Activated CD8-positive, alpha-beta memory T cell treated with anti-CD3 and anti-CD28 coated beads for 4 hours (primary cell): Measurements from ENCODE around the gene HPCAL1.
A peak's percentile ranks its signal among the peaks of the same experiment; 100 is the strongest.

Experiments
- DNase-seq, 2 donors: peaks; one replicate each; pipeline ENCODE4 v3.0.0-alpha.2; 2020; ENCODE audit warnings: low read depth in 2 of 2

Gene HPCAL1

DNA sequence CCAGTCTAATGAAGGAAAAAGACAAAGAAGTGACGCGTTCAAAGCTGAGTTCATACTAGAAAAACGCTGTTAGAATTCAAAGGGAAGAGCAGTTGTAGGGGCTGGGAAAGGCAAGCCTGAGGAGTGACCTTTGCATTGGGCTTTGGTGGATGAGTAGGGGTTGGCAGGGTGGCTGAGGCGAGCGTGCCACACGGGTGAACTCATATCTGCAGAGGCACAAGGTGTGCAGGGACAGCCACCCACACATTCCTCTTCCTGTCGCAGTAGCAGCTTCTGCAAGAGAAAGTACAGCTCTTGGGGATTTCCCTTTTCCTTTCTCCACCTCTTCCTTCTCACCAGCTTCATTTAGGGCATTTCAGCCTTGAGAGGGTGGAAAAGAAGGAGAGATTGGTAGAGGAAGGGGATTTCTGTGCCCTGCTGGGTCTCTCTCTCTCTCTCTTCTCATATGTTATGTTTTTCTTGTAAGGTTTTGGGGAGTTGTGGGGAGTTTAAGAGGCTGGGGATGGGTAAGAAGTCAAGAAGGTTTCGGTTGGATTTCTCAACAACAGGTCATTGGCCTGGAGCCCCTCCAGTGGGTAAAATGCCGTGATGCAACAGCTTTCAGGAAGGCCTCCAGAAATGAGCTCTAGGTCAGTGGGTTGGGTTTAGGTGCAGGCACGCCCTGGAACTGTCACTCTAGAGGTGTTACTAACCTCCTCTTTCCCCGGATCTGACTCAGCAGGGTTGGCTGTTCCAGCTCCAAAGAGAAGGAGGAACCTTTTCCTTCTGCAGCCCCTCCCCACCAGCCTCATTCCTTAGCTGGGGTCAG is 105.3 kb downstream of the HPCAL1 start:
- DNase-seq: peak; percentile 21 to 50

DNA sequence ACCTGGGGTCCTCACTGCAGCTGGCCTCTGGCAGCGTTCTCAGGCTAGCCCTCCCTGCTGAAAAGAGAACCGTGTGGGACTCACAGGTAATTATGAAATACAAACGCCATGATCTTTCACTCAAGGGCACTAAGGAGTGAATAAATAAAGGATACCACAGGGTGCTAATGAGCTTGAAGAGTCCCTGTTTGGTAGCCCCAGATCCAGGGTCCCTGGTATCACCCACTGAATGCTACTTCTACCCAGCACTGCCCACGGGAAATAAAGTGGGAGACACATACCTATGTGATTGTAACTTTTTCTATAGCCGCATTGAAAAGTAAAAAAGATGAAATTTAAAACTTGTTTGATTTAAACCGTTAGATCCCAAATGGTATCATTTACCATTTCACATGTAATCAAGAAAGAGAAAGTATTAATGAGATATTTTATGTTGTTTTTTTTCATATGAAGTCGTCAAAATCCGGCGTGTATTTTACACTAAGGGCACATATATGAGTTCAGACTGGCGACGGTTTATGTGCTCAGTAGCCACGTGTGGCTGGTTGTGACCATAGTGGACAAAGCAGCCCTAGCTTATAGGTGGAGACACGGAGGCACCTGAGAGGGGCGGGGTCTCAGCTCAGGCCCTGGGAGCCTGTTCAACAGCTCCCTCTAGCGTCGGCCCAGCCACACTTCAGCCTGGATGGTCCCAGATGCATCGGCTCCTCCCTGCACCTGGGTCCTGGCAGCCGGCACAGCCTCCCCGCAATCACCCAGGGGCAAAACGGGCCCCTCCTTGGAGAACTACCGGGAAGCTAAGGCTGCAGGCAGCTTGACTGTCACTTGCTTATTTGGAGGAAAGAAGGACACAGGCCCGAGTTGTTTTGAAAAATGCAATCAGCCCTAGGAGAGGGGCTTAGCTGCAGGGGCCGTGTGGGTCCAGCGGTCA is 106.2 kb downstream of the HPCAL1 start:
- peak; percentile 62 for DNase-seq

DNA sequence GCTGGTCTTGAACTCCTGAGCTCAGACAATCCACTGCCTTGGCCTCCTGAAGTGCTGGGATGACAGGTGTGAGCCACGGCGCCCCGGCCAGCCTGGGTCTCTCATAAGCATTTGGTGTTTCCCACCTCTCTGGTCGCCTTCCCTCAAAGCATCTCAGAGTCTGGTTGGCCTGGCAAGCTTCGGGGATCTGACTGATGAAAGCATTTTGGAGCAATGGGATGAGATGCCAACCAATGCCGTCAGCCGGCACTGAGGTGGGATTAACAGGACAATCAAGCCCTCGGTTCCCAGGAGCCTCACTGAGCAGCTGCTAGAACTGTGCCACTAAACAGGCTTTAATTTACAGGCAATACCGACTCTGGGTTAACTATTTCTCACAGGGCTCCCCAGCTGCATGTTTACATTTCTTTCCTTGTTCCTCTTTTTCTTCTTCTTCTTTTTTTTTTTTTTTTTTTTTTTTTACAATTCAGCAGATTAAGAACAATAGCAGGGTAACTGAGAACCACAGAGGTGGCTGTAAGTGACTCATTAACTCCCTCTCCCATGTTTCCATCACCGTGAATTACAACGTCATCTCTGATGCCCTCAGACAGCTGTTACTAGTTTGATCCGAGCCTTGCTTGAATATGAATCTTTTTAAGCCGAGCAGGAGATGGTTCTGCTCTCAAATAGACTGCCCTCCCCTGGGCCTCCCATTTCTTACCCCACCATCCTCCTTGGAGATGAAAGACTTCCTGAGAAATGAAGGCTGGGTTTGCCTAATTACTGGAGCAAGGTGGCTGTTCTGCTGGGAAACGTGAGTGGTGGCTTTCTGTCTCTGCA is 107.5 kb downstream of the HPCAL1 start:
- no peak for DNase-seq

DNA sequence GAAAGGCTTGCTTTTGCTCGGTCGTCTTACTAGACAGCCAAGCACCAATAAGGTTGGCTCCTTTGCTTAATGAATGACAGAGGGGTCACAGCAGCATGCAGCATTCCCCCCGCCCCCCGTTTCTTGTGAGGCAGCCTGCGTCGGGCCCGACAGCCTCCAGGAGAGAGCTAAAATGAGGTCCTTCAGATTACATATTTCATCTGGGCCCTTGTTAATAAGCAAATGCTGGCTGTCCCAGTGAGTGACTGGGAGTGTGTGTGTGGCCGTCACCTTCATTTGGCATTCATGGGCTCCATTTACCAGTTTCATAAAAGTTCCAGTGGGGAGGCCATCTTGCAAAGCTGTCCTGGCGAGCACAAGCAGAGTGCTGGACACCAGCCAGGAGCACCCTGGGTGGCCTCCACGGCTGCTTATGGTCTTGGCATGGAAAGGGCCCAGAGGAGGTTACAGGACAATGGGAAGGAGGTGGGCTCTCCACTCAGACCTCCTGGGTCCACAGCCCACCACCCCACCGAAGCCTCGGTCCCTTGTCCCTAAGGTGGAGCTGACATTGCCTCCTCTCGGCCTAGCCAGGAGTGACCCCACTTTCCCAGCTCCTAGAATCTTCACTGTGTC is 108.2 kb downstream of the HPCAL1 start:
- DNase-seq: no peak

DNA sequence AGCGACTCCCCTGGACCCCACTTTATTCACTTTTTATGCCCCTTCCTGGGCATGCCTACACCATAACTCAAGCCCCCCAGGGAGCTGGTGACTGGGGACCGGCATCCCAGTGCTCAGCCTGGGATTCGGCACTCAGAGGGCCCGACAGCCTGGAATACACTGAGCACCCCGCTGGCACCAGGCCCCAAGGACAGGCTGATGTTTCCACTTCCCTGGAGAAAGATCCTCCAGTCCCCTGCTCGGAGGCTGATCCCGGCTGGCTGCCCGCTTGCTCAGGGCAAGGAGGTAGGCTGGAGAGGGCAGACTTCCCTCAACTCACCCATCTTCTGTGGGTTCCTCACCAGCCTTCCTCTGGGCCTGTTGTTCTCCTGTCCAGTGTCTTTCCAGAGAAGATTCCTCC is 108.9 kb downstream of the HPCAL1 start:
- DNase-seq: no peak

DNA sequence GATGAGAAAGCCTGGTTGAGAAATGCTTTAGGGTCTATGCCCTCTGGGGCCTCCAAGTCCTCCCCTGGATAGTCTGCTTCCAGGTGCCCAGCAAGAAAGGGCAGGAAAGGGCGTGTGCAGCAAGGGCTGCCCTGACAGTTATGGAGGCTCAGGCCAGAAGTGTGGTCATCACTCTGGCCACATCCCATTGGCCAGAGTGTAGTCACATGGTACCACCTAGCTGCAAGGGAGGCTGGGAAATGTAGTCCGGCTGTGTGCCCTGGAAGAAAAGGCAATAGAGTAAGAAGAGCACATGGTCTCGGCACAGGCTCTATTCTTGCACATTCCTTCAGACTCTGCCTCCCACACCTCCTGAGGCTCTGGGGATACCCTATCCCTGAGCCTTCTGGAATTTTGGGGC is 109.7 kb downstream of the HPCAL1 start:
- no peak for DNase-seq

DNA sequence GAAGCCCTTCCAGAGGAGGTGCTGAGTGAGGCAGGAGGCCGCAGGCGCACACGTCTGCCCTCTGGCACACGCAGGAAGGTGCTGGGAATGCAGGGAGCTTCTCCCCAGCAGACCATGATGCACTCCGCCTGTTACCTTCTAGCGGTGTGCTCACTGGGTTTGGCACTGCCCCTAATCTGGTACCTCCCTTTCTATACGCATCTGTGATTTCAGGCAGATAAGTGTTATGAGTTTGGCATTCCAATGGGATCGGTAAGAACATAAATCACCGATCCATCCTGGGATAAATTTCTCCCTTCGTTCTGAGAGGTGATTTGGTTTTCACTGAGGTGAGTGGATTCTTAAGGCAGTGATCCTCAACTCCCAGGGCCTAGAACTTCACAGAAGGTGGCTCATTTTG is 110.8 kb downstream of the HPCAL1 start:
- no peak for DNase-seq

DNA sequence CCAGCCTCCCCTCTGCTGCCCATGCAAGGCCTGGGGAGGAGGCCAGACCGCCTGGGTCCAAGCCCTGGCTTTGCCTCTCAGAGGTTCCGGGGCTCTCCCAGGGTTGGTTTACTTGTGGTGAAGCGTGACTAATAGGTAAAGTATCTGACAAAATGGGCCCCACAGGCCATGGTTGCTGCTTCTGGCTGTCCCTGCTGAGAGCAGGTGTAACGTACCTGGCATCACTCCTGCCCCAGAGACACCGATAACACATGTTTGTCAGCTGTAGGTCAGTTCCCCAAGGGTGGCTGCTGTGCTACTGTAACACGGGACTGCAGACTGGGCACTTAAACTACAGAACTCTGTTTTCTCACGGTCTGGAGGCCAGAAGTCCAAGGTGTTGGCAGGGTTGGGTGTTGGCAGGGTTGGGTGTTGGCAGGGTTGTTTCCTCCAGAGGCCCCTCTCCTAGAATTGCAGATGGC is 111.3 kb downstream of the HPCAL1 start:
- no peak for DNase-seq

DNA sequence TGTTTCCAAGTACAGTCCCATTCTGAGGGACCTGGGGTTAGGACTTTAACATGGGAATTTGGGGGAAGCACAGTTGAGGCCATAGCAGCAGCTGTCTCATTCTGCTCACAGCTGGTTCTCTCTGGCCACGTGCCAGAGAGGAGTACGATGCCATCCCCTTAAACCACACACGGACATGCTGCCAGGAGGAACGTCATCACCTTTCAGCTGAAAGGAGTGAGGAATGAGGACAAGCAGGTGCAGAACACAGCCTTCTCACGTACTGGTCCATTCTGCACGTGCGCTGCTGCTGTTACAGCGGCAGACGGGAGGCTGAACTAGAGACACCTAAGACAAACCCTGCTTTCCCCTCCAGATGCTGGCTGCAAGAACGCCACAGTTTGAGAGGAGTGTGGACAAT is 111.9 kb downstream of the HPCAL1 start:
- no peak for DNase-seq

DNA sequence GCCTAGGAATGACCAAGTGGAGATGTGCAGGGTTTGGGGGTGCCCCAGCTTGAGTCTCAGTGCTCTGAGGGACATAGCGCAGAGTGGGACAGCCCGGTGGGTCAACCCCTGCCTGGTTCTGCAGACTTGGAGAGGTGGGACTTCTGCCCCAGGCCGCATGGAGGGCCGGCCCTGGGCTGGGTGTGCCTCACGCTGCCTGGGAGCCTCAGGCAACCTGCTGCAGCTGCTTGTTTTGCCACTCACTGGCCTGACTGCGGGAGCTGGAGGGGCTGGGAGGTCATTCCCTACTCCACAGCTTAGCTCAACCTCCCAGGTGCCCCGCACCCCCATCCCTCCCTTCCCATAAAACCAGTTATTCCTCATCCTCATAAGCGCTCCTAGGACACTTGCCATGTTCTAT is 112.3 kb downstream of the HPCAL1 start:
- no peak for DNase-seq

DNA sequence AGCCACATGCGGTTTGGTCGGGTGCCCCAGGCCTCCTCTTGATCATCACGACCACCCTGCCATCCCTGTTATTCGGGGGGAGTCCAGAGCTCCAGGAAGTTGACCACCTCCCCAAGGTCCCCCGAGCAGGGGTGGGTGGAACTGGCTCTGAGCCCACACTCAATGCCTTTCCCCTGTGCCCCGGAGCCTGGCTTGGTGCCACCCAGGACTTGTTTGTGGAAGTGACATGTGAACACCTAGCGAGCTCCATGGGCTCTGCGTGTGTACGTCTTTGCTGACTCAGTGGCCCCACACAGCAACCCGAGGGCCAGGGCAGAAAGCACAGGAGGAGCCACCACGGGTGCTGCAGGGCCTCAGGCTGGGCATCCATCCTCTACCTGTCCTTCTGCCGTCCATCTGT is 112.9 kb downstream of the HPCAL1 start:
- DNase-seq: no peak

DNA sequence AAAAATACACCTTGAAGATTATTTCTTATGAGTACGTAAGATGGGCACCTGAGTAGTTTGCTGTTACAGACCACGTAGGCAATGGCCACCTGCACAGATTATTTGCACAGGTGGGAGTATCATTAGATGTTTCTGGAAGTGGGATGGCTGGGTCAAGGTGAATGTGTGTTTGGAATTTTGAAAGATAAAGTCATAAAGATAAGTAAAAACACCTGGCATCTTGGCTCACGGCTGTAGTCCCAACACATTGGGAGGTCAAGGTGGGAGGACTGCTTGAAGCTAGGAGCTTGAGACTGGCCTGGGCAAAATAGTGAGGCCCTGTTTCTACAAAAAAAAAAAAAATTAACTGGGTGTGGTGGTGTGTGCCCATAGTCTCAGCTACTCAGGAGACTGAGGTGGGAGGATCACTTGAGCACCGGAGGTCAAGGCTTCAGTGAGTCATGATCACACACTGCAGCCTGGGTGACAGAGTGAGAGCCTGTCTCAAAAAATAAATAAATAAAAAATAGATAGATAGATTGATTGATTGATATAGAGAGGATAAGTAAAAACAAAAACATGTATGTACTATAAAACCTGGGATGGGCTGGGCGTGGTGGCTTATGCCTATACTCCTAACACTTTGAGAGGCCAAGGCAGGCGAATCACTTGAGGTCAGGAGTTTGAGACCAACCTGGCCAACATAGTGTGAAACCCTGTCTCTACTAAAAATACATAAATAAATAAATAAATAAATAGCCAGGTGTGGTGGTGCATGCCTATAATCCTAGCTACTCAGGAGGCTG is 115.0 kb downstream of the HPCAL1 start:
- DNase-seq: no peak

DNA sequence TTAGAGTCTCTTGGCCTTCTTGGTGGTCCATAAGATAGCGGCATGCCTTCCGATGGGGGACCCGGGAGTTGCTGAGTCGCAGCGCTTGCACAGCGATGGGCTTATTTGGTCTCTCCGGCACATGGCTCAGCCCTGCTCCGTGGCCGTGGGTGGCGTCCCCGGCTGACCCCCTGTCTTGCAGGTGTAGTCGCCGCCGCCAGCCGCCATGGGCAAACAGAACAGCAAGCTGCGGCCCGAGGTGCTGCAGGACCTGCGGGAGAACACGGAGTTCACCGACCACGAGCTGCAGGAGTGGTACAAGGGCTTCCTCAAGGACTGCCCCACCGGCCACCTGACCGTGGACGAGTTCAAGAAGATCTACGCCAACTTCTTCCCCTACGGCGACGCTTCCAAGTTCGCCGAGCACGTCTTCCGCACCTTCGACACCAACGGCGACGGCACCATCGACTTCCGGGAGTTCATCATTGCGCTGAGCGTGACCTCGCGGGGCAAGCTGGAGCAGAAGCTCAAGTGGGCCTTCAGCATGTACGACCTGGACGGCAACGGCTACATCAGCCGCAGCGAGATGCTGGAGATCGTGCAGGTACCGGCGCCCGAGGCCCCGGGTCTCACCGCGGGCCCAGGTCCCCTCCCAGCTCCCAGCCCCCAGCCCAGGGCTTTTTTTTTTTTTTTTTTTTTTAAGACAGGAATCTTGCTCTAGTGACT is 117.0 kb downstream of the HPCAL1 start:
- no peak for DNase-seq

DNA sequence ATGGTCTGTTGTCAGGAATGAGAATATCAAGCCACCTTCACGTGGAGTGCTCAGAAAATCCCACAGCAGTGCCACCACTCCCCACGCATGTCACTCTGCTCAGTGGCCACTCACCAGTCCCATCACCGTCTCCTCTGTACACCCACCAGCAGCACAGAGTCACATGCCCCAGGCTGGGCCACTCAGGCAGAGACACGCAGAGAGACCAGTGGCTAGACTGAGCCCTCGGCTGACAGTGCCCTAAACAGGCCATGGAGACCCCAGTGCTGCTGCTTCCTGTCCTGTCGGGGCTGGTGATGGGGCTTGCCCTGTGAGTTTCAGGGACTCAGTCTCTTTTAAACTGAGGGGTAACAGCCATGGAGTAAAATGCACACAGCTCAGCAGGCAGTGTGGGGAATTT is 119.5 kb downstream of the HPCAL1 start:
- no peak for DNase-seq

DNA sequence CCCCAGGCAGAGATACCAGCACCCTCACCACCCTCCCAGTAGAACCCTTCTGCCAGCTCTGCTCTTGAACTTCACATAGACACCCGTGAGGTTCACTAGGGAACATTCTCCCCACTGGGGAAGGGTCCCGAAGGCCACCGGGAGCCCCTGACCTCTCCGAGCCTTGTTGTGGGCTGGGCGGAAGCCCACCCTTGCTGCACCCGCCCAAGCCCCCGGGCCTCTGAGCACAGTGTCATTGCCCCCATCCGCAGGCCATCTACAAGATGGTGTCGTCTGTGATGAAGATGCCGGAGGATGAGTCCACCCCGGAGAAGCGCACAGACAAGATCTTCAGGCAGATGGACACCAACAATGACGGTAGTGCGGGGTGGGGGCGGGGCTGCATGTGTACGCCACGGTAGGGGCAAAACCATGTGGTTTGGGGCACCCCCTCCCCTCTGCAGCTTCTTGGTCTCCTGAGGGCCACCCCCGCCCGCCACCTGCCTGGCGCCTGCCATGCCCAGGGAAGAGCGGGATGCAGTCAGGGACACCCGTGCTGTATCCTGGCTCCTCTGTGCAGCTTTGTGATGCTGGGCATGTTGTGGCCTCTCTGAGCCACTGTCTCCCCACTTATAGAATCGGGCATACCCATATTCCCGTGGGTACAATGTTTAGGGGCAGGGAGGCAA is 120.2 kb downstream of the HPCAL1 start:
- DNase-seq: no peak

DNA sequence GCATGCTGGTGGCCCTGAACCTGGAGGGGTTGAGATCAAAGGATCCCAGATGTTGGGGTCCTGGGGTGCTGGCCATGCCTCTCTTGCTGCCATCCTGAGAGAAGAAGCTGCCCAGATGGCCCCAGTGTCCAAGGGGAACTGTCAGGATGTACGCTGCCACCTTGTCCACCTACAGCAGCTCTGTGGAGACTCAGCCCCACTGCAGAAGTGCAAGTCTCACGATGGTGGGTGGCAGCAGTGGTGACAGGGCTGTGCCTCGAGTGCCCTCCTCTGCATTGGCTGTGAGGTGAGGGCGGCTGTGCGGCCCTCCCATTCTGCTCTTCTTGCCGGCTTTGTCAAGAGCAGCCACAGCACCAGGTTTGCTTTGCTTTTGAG is 120.7 kb downstream of the HPCAL1 start:
- DNase-seq: no peak

DNA sequence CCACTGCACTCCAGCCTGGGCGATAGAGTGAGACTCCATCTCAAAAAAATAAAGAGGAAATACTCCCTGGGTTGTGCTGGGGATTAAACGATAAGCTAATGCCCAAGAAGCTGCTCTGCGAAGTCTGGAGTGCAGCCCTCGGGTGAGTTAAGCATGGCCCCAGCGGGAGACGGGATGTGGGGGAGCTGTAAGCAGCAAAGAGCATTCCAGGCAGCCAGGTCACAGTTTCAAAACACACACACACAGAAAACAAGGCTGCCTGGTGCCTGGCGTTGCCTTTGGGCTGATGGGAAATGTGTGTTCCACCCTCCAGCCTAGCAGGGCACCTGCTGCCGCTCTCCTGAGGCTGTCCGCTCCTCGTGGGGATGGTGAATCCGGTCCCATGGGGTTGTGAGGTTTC is 121.3 kb downstream of the HPCAL1 start:
- no peak for DNase-seq

DNA sequence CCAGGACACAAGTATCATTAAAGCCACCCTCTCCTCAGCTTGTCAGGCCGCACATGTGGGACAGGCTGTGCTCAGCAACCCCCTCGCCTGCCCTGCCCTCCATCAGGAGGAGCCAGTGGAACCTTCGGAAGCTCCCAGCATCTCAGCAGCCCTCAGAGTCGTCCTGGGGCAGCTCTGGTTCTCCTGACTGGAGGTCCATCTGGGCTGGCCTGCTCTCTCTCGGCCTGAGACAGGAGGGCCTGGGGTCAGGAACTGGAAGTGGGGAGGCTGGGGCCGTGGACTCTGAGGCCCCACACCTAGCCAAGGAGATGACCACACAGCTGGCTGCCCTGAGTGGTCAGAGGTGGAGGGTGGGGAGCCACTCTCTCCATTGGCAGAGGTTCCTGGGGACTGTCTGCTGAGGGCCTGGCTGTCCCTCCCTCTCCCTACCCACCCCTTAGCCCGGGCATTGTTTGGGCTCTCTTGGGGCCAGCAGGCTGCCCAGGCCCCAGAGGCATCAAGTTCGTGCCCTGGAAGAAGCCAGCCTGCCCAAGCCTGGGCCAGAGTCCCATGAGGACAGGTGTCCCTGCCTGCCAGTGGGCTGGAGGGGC is 122.3 kb downstream of the HPCAL1 start:
- no peak for DNase-seq

DNA sequence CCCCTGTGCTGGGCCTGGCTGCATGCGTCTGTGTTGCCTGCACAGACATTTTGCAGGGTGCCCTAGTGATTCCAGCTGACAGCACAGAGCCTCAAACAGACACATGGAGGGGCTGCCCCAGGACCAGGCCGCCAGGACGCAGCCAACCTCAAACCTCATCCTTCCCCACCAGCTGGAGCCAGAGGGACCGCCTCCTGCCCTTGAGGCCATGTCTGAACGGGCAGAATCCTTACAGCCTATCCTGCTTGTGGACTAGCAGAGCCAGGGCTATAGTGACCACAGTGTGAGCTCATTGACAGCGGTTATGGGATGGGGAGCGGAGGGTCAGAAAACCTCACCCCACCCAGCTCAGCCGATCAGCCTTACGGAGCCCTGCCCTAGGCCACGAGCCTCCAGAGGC is 123.0 kb downstream of the HPCAL1 start:
- DNase-seq: no peak
